B cell (primary cell): Measurements from ENCODE around the gene ITPRIPL1. TPM values are rescaled to one million over a fixed set of nuclear protein-coding genes. Genes with fewer than 3 reads are reported as not detected.

Experiments used
- ATAC-seq: fragments of 200-7000 bp; cut with Tn5 transposase; one replicate; pipeline ENCODE4 v1.10.0; 2021; ENCODE audit warnings: low read depth, mild to moderate bottlenecking, moderate number of reproducible peaks, moderate library complexity
- CTCF ChIA-PET: fragments of 350-600 bp; sonication (Branson Sonifier 250); formaldehyde crosslinking; loops from one replicate; lab custom pipeline; 2021; ENCODE audit warnings: antibody characterized with exemption, inconsistent platforms; lab: Charles Lee
- POLR2A ChIA-PET: fragments of 350-600 bp; sonication (Branson Sonifier 250); formaldehyde crosslinking; loops from one replicate; lab custom pipeline; 2021; ENCODE audit warnings: antibody characterized with exemption; lab: Charles Lee
- DNase-seq: peaks from one replicate; pipeline ENCODE4 v3.0.0; 2013
- H2AFZ ChIP-seq: 2 replicates; pipeline ENCODE4 v1.6.1; 2012; ENCODE audit warnings: mild to moderate bottlenecking, low read depth, low read length; ENCODE audit not compliant: insufficient read depth, poor library complexity, severe bottlenecking
- H3K27ac ChIP-seq, 2 donors: 1 replicate in 1 of 2; 2 replicates in 1 of 2; pipeline ENCODE4 v1.5.1; 2012 to 2013; ENCODE audit warnings: low read length in 2 of 2, mild to moderate bottlenecking in 2 of 2, moderate library complexity in 1 of 2
- H3K27me3 ChIP-seq, 4 experiments: fragments of 200-600 bp in 1 of 4; sonication (generic) in 1 of 4; replicated peaks in 1 of 4; 1 replicate in 2 of 4; 2 replicates in 2 of 4; pipeline versions ENCODE4 v1.6.1 to v1.7.0; 2013 to 2016; ENCODE audit warnings: low read length in 3 of 4, mild to moderate bottlenecking in 2 of 4, mixed read lengths in 1 of 4, moderate library complexity in 1 of 4; ENCODE audit not compliant: insufficient read depth in 4 of 4, control insufficient read depth in 3 of 4; ENCODE audit errors: control extremely low read depth in 1 of 4
- H3K36me3 ChIP-seq, 2 experiments: replicated peaks in 1 of 2; 1 replicate in 1 of 2; 2 replicates in 1 of 2; pipeline versions ENCODE4 v1.6.1 to v1.7.1; 2013; ENCODE audit warnings: low read length in 1 of 2; ENCODE audit not compliant: insufficient read depth in 2 of 2, control insufficient read depth in 1 of 2; ENCODE audit errors: control extremely low read depth in 1 of 2, extremely low read depth in 1 of 2
- H3K4me1 ChIP-seq, 2 donors: fragments of 200-600 bp in 1 of 2; sonication (generic) in 1 of 2; 1 replicate in 1 of 2; 2 replicates in 1 of 2; pipeline versions ENCODE4 v1.5.1 to v1.6.1; 2013 to 2017; ENCODE audit warnings: low read length in 2 of 2; ENCODE audit not compliant: control insufficient read depth in 2 of 2, insufficient read depth in 2 of 2
- H3K4me2 ChIP-seq: replicated peaks from 2 replicates; pipeline ENCODE3; 2012; ENCODE audit warnings: mild to moderate bottlenecking, low read depth, low read length; ENCODE audit not compliant: poor library complexity, severe bottlenecking
- H3K4me3 ChIP-seq, 5 experiments: fragments of 200-600 bp in 1 of 5; sonication (generic) in 1 of 5; 1 replicate in 3 of 5; 2 replicates in 2 of 5; pipeline versions ENCODE4 v1.5.1 to v1.7.0; 2011 to 2016; ENCODE audit warnings: low read length in 4 of 5, mild to moderate bottlenecking in 4 of 5, low read depth in 2 of 5, control low read depth in 1 of 5, moderate library complexity in 1 of 5; ENCODE audit not compliant: insufficient read depth in 1 of 5; ENCODE audit errors: control extremely low read depth in 1 of 5, extremely low read depth in 1 of 5
- H3K79me2 ChIP-seq: fragments of 200-600 bp; sonication (generic); one replicate; pipeline ENCODE4 v1.6.0; 2016; ENCODE audit warnings: low read length; ENCODE audit not compliant: control insufficient read depth, insufficient read depth
- H3K9ac ChIP-seq: fragments of 200-600 bp; sonication (generic); 2 replicates; pipeline ENCODE4 v1.6.1; 2017; ENCODE audit warnings: mild to moderate bottlenecking, low read length, moderate library complexity
- H3K9me3 ChIP-seq, 3 donors: one replicate each; pipeline versions ENCODE4 v1.6.1 to v1.7.1; 2013; ENCODE audit warnings: low read length in 2 of 3; ENCODE audit not compliant: control insufficient read depth in 2 of 3, insufficient read depth in 1 of 3; ENCODE audit errors: control extremely low read depth in 1 of 3
- H4K20me1 ChIP-seq: 2 replicates; pipeline ENCODE4 v1.6.0; 2012; ENCODE audit warnings: mild to moderate bottlenecking, low read length; ENCODE audit not compliant: insufficient read depth, control insufficient read depth, poor library complexity, severe bottlenecking
- H3K27ac Mint-ChIP-seq: one replicate; pipeline ENCODE4 v1.8.0; 2021; ENCODE audit warnings: mixed read lengths
- H3K27me3 Mint-ChIP-seq: one replicate; pipeline ENCODE4 v1.8.0; 2021; ENCODE audit warnings: mixed read lengths
- H3K4me1 Mint-ChIP-seq: one replicate; pipeline ENCODE4 v1.8.0; 2021; ENCODE audit warnings: mixed read lengths
- H3K4me3 Mint-ChIP-seq: one replicate; pipeline ENCODE4 v1.8.0; 2021; ENCODE audit warnings: mixed read lengths
- H3K9me3 Mint-ChIP-seq: one replicate; pipeline ENCODE4 v1.8.0; 2022; ENCODE audit warnings: mixed read lengths; ENCODE audit not compliant: insufficient read depth
- CTCF ChIP-seq: fragments of 200-600 bp; IDR thresholded peaks from one replicate; pipeline ENCODE4 v1.8.0; 2022; ENCODE audit warnings: antibody characterized with exemption, mild to moderate bottlenecking
- EZH2 ChIP-seq: IDR thresholded peaks from 2 replicates; pipeline ENCODE4 v1.6.1; 2012; ENCODE audit warnings: borderline replicate concordance, low read depth, mild to moderate bottlenecking, moderate library complexity, low read length; ENCODE audit not compliant: insufficient read depth, poor library complexity, severe bottlenecking
- WGBS: methylation state at CpG from one replicate; pipeline ENCODE4 v1.1.5; 2013; ENCODE audit warnings: missing lambda C conversion rate; ENCODE audit not compliant: insufficient coverage; 5-methylcytosine and 5-hydroxymethylcytosine counted together
- intact Hi-C: fragments of 100-400 bp; cut with micrococcal nuclease; formaldehyde crosslinking; loops from one replicate; pipeline ENCODE4 v1.10.0; 2022
- polyA plus RNA-seq: library from polyadenylated mRNA; depleted of rRNA; stranded (reverse); fragments of >200 nt; gene quantifications from 2 replicates; pipeline ENCODE4 v1.2.3, GENCODE V29; 2012
- total RNA-seq, 2 donors: library from RNA; stranded (reverse); fragments of 120-200 nt in 1 of 2; gene quantifications; 1 replicate in 1 of 2; 2 replicates in 1 of 2; pipeline versions ENCODE4 v1.2.3 to v1.2.4, GENCODE V29; 2013 to 2022

ITPRIPL1 gene
- total and polyA plus RNA-seq, 2 donors (not counting 1 experiment from before 2014, with no cell fraction given): 1.8 to 4.2 TPM

GRCh38 chr2:96354492-96354891 lies 29.4 kb downstream of the ITPRIPL1 start:
- no peaks in the 10 kb centered on the region for H3K4me1 ChIP-seq
- no peaks in the 10 kb centered on the region for H3K9me3 Mint-ChIP-seq
- CTCF ChIA-PET: no interaction called here
- no peak overlapping the region for H3K27ac ChIP-seq
- no peaks in the 10 kb centered on the region for H3K36me3 ChIP-seq
- POLR2A ChIA-PET: no interaction called here
- H3K4me3 Mint-ChIP-seq: no peak overlapping the region
- WGBS: 83% methylated on average over 2 of the region's 4 CpGs
- DNase-seq (no peak), ATAC-seq (no peak)
- TF ChIP-seq EZH2 (no peak), CTCF (no peak)
- H3K27me3 ChIP-seq: no peaks in the 10 kb centered on the region
- no peaks in the 10 kb centered on the region for H3K27me3 Mint-ChIP-seq
- no peak overlapping the region for H3K4me3 ChIP-seq
- H3K9ac ChIP-seq: no peak overlapping the region
- H3K4me2 ChIP-seq: no peak overlapping the region
- H3K27ac Mint-ChIP-seq: no peak overlapping the region
- no peaks in the 10 kb centered on the region for H3K9me3 ChIP-seq
- no peaks in the 10 kb centered on the region for H4K20me1 ChIP-seq
- no peaks in the 10 kb centered on the region for H3K79me2 ChIP-seq
- no peak overlapping the region for H2AFZ ChIP-seq
- intact Hi-C loops: no loop called here
- H3K4me1 Mint-ChIP-seq: no peaks in the 10 kb centered on the region

GRCh38 chr2:96356889-96357288 lies 31.8 kb downstream of the ITPRIPL1 start:
- no peak overlapping the region for H3K4me3 Mint-ChIP-seq
- no peaks in the 10 kb centered on the region for H3K4me1 Mint-ChIP-seq
- no peaks in the 10 kb centered on the region for H4K20me1 ChIP-seq
- H3K27ac ChIP-seq: no peak overlapping the region
- no peak for ATAC-seq
- no peaks in the 10 kb centered on the region for H3K79me2 ChIP-seq
- POLR2A ChIA-PET: no interaction called here
- intact Hi-C loops: no loop called here
- H3K4me2 ChIP-seq: no peak overlapping the region
- H3K4me3 ChIP-seq: no peak overlapping the region
- no peaks in the 10 kb centered on the region for H3K4me1 ChIP-seq
- no peaks in the 10 kb centered on the region for H3K9me3 ChIP-seq
- H3K27me3 ChIP-seq: no peaks in the 10 kb centered on the region
- no peak overlapping the region for H2AFZ ChIP-seq
- H3K27me3 Mint-ChIP-seq: no peaks in the 10 kb centered on the region
- 99% methylated on average over 6 of the region's 6 CpGs for whole genome bisulfite sequencing
- H3K9me3 Mint-ChIP-seq: no peaks in the 10 kb centered on the region
- no peaks in the 10 kb centered on the region for H3K36me3 ChIP-seq
- CTCF ChIA-PET: no interaction called here
- no peak for DNase-seq
- H3K9ac ChIP-seq: no peak overlapping the region
- TF ChIP-seq CTCF (no peak), EZH2 (no peak)
- H3K27ac Mint-ChIP-seq: no peak overlapping the region
